Measurements from ENCODE around the gene ACTA2.

ACTA2 gene

DNA sequence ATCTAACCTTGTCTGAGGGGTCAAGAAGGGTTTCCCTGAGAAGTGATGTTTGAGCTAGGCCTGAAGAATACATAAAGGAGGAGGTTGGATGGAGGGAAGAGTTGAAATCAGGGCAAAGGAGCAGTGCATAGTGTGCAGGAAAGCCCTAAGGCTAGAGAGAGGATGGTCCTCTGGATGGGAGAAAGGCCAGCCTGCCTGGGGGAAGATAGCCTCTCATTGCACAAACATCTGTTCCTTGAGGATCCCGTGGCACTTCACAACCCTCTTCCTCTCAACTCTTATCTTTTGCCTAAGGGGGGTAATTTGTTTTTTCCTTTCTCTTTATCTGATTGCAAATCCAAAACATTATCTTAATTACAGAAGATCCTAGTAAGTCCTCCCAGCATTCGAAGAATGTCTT, 36.8 kb downstream of the ACTA2 start:
- TF ChIP-seq Cebpa-rat (IDR thresholded peaks at IDR 0.05) = no peak
- Histone ChIP-seq H3K4me1 (no peaks in the 10 kb centered on the region), H4K20me1 (no peaks in the 10 kb centered on the region), H3K27ac (no peak overlapping the region), H3K9me3 (no peaks in the 10 kb centered on the region), H3K9ac (no peak overlapping the region), H3K4me3 (no peak overlapping the region), H3K36me3 (peaks cover 14% of the 10 kb centered on the region; the same call in 1 of the 2 replicates), H3K27me3 (no peaks in the 10 kb centered on the region), H3K4me2 (no peak overlapping the region)

GRCh38 chr10:88913788-88914187, 38.8 kb downstream of the ACTA2 start:
- H3K27ac ChIP-seq = no peak overlapping the region
- no peaks in the 10 kb centered on the region for H4K20me1 ChIP-seq
- H3K4me2 ChIP-seq = no peak overlapping the region
- no peak overlapping the region for H3K9ac ChIP-seq
- peaks cover 18% of the 10 kb centered on the region; the same call in 1 of the 2 replicates for H3K36me3 ChIP-seq
- no peak overlapping the region for H3K4me3 ChIP-seq
- no peaks in the 10 kb centered on the region for H3K4me1 ChIP-seq
- no peak for TF ChIP-seq Cebpa-rat (IDR thresholded peaks at IDR 0.05)
- H3K27me3 ChIP-seq = no peaks in the 10 kb centered on the region
- no peaks in the 10 kb centered on the region for H3K9me3 ChIP-seq

- Histone ChIP-seq H3K4me2 (no peak overlapping the region), H3K9ac (no peak overlapping the region), H3K4me1 (no peaks in the 10 kb centered on the region), H3K27me3 (no peaks in the 10 kb centered on the region), H4K20me1 (no peaks in the 10 kb centered on the region), H3K9me3 (no peaks in the 10 kb centered on the region), H3K36me3 (peaks cover 18% of the 10 kb centered on the region; the same call in 1 of the 2 replicates), H3K4me3 (no peak overlapping the region), H3K27ac (no peak overlapping the region)
- no peak for TF ChIP-seq Cebpa-rat (IDR thresholded peaks at IDR 0.05)
Measured at GRCh38 chr10:88913127-88913526, 39.4 kb downstream of the ACTA2 start.

GRCh38 chr10:88911851-88912250, 40.7 kb downstream of the ACTA2 start:
- H3K36me3 ChIP-seq = peaks cover 20% of the 10 kb centered on the region
- no peaks in the 10 kb centered on the region for H3K4me1 ChIP-seq
- TF ChIP-seq Cebpa-rat (IDR thresholded peaks at IDR 0.05) = no peak
- H3K4me2 ChIP-seq = no peak overlapping the region
- no peak overlapping the region for H3K4me3 ChIP-seq
- no peaks in the 10 kb centered on the region for H4K20me1 ChIP-seq
- H3K9ac ChIP-seq = no peak overlapping the region
- no peaks in the 10 kb centered on the region for H3K9me3 ChIP-seq
- no peaks in the 10 kb centered on the region for H3K27me3 ChIP-seq
- no peak overlapping the region for H3K27ac ChIP-seq

DNA sequence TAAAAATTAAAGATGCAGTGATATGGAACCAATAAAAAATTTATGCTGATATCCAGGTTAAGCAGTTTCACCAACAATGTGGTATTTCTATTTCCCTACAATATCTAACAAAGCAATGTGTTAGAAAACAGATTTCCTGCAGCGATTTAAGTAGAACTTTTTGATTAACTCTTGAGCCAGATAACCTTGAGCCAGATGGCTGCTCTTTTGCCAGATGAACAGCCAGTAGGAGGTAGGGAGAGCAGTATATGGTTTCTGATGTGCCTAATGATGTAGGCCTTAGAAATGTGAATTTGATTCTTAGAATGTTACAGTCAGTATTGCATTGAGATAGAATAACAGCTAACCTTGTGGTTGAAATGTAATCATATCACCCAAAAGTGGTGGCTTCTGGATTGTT, 41.5 kb downstream of the ACTA2 start:
- Histone ChIP-seq H3K36me3 (peaks cover 25% of the 10 kb centered on the region), H3K4me3 (no peak overlapping the region)
- no peak for TF ChIP-seq Cebpa-rat (IDR thresholded peaks at IDR 0.05)

GRCh38 chr10:88908194-88908593, 44.4 kb downstream of the ACTA2 start:
- Histone ChIP-seq H3K4me2 (no peak overlapping the region), H3K4me1 (no peaks in the 10 kb centered on the region), H3K27ac (no peak overlapping the region), H3K9ac (no peak overlapping the region), H3K27me3 (no peaks in the 10 kb centered on the region), H3K9me3 (no peaks in the 10 kb centered on the region), H4K20me1 (no peaks in the 10 kb centered on the region), H3K36me3 (peaks cover 38% of the 10 kb centered on the region), H3K4me3 (no peak overlapping the region)
- no peak for TF ChIP-seq Cebpa-rat (IDR thresholded peaks at IDR 0.05)

More for the DNA sequence above, 41.5 kb downstream of the ACTA2 start:
- no peaks in the 10 kb centered on the region for H3K9me3 ChIP-seq
- no peak overlapping the region for H3K9ac ChIP-seq
- H4K20me1 ChIP-seq = no peaks in the 10 kb centered on the region
- no peak overlapping the region for H3K4me2 ChIP-seq
- no peaks in the 10 kb centered on the region for H3K27me3 ChIP-seq
- no peaks in the 10 kb centered on the region for H3K4me1 ChIP-seq
- no peak overlapping the region for H3K27ac ChIP-seq

DNA sequence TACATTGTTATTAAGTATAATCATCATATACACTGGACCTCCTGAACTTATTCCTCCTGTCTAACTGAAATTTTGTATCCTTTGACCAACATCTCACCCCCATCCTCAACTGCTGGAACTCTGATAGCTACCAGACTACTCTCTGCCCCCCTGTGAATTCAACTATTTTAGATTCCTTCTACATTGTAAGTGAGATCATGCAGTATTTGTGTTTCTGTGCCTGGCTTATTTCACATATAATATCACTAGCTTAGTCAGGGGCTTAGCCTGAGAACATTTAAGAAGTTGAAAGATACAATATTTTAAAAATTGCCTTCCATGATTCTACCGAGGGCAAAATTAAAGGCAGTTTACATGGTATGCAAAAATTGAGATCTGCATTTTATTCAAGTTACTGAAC, 45.7 kb downstream of the ACTA2 start:
- H4K20me1 ChIP-seq = no peaks in the 10 kb centered on the region
- no peak overlapping the region for H3K9ac ChIP-seq
- H3K36me3 ChIP-seq = peaks cover 44% of the 10 kb centered on the region
- no peak overlapping the region for H3K4me3 ChIP-seq
- no peak overlapping the region for H3K4me2 ChIP-seq
- no peaks in the 10 kb centered on the region for H3K4me1 ChIP-seq
- no peak for TF ChIP-seq Cebpa-rat (IDR thresholded peaks at IDR 0.05)
- no peaks in the 10 kb centered on the region for H3K27me3 ChIP-seq
- no peaks in the 10 kb centered on the region for H3K9me3 ChIP-seq
- no peak overlapping the region for H3K27ac ChIP-seq

DNA sequence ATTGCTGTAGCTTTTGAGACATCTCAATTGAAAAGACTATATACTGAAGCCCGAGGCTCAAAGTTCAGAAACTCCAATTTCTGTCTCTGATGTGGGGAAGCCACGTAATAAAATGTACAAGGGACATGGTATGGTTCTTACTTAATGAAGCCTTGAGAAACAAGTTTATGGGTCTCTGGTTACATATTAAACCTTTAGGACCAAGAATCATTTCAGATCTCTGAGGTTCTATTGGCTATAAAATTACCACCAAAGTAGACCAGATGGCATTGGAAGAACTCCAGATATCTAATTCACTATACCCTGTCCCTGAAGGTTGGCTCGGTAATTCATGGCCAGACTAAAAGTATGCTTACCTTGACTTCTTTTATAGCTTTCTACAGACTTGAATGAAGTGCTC, 48.9 kb downstream of the ACTA2 start:
- Histone ChIP-seq H3K4me1 (peaks cover 5% of the 10 kb centered on the region; the same call in 1 of the 2 replicates), H3K9me3 (no peaks in the 10 kb centered on the region), H3K27me3 (no peaks in the 10 kb centered on the region), H3K4me3 (no peak overlapping the region), H3K36me3 (peaks cover 33% of the 10 kb centered on the region), H3K4me2 (no peak overlapping the region), H4K20me1 (no peaks in the 10 kb centered on the region), H3K9ac (no peak overlapping the region), H3K27ac (no peak overlapping the region)
- no peak for TF ChIP-seq Cebpa-rat (IDR thresholded peaks at IDR 0.05)

GRCh38 chr10:88901984-88902789, 50.4 kb downstream of the ACTA2 start:
- Histone ChIP-seq H3K4me3 (no peak overlapping the region), H3K27me3 (no peaks in the 10 kb centered on the region), H3K4me2 (no peak overlapping the region), H3K36me3 (peaks cover 33% of the 10 kb centered on the region), H3K4me1 (peaks cover 5% of the 10 kb centered on the region; the same call in 1 of the 2 replicates), H4K20me1 (no peaks in the 10 kb centered on the region), H3K9me3 (no peaks in the 10 kb centered on the region), H3K9ac (no peak overlapping the region), H3K27ac (no peak overlapping the region)
- no peak for TF ChIP-seq Cebpa-rat (IDR thresholded peaks at IDR 0.05)

DNA sequence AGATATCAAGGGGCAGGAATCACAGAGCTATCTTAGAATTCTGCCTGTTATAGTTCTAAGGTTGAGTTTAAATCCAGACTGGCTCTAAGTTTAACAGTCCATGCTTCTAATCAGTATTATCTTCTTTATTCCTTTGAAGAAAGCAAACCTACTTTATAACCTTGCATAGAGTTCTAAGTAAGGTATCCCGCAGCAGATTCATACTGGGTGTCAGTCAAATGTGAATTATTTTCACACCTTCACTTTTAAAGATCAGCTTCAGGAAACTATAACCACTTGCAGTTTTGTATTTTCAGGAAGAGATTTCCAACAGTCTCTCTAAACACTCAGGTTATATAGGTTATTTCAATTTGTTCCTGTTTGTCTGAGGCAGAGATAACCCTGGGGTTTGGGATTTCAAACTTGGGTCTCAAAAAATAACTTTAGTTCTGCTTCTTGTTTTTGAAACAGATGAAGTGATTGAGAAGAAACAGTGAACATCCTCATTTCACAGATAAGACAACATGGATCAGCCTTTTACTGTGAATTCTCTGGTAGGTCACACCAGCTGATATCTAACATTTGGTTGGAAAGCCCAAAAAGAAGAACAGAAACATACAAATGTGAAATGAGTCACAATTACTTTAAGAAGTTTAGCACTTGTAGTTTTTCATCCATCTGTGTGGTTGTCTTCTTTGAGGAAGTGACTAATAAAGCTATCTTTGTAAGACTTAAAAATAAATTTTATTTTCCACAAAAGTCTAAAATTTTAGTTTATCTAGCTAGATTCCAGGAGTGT, 51.2 kb downstream of the ACTA2 start:
- Histone ChIP-seq H3K4me2 (no peak overlapping the region), H3K27ac (no peak overlapping the region), H4K20me1 (no peaks in the 10 kb centered on the region), H3K4me3 (no peak overlapping the region), H3K4me1 (peaks cover 5% of the 10 kb centered on the region; the same call in 1 of the 2 replicates), H3K9ac (no peak overlapping the region), H3K9me3 (no peaks in the 10 kb centered on the region), H3K36me3 (peaks cover 26% of the 10 kb centered on the region), H3K27me3 (no peaks in the 10 kb centered on the region)
- TF ChIP-seq Cebpa-rat (IDR thresholded peaks at IDR 0.05) = no peak
